ENCODE results near the gene RASAL2. TPM values are rescaled to one million over a fixed set of nuclear protein-coding genes. Genes with fewer than 3 reads are reported as not detected.
A peak's percentile ranks its signal among the peaks of the same experiment; 100 is the strongest.

The RASAL2 gene
- total RNA-seq, 3 donors from 2014 or later: 28.5 to 41.0 (median 40.5) TPM

- H3K27me3 ChIP-seq: no peaks in the 10 kb centered on the region
- no peaks in the 10 kb centered on the region for H3K9me3 ChIP-seq
- no peak overlapping the region for H3K4me3 ChIP-seq
- TF ChIP-seq CTCF (IDR thresholded peaks at IDR 0.05) (no peak), POLR2AphosphoS5 (IDR thresholded peaks at IDR 0.05) (no peak), POLR2A (IDR thresholded peaks at IDR 0.05) (no peak)
- intact Hi-C loops (cut with DNase I; ENCODE audit: low total_unique reads): no loop called here
- peak overlapping the region in 1 of 2 donors; percentile 1 for H3K27ac ChIP-seq
- DNase-seq (ENCODE audit: low spot score in 2 of 2): no peak
- H3K4me1 ChIP-seq: no peaks in the 10 kb centered on the region
- H3K36me3 ChIP-seq: no peaks in the 10 kb centered on the region
Observed at GRCh38 chr1:178485541-178485981, 391.7 kb downstream of the RASAL2 start.

DNA sequence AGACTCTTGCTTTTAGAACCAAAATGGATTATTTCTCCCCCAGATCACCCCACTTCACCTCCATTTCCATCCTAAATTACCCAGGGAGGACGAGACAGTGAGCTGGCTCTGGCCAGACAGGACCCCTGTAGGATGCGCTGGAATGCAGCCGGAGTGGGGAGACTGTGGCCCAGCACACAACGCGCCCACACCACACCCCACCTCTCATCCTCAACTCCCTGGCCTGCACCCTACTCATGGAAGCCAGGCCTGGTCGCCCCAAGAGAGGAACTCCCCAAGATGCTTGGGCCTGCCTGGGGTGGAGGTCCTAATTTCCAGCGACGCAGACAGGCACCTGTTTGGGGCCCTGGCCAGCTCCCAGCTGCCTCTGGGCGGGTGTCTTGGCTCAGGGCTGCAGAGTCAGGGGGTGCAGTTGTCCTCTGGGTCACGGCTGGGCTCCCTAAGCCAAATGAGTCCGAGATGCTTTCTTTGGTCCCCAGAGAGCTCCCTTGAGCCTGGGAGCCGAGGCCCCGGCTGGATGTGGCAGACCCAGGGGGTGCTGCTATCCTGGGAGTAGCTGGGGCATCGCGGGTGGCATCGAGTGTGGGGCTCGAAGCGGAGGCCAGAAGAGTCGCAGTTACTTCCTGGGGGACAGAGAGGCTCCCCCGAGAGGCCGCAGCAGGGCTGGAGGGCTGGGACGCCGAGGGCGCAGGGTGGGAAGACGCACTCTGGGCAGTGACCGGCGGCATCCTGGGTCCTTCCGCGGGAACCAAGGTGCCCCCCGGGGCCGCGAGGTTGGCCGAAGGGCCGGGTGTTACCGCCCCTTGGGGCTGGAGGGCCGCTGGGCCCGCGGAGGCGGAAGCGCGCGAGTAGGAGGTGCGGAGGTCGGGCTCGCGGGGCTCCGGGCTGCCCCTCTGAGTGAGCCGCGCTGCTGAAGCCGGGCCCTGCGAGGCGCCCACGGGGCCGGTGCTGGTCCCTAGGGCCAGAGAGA is 392.5 kb downstream of the RASAL2 start:
- intact Hi-C loops (cut with DNase I; ENCODE audit: low total_unique reads): no loop called here
- Histone ChIP-seq H3K36me3 (no peaks in the 10 kb centered on the region), H3K4me3 (peak overlapping the region; percentile 24 to 60 (median 33)), H3K4me1 (no peaks in the 10 kb centered on the region), H3K27ac (no peak overlapping the region), H3K27me3 (no peaks in the 10 kb centered on the region), H3K9me3 (no peaks in the 10 kb centered on the region)
- no peak for TF ChIP-seq POLR2AphosphoS5 (IDR thresholded peaks at IDR 0.05)
- no peak for TF ChIP-seq CTCF (IDR thresholded peaks at IDR 0.05)
- DNase-seq (ENCODE audit: low spot score in 2 of 2): no peak

GRCh38 chr1:178487070-178487615 is 393.2 kb downstream of the RASAL2 start:
- Histone ChIP-seq H3K9me3 (no peaks in the 10 kb centered on the region), H3K4me1 (no peaks in the 10 kb centered on the region), H3K36me3 (no peaks in the 10 kb centered on the region), H3K27ac (no peak overlapping the region), H3K4me3 (peak overlapping the region; percentile 24 to 60 (median 33)), H3K27me3 (no peaks in the 10 kb centered on the region)
- intact Hi-C loops (cut with DNase I; ENCODE audit: low total_unique reads): no loop called here
- TF ChIP-seq CTCF (IDR thresholded peaks at IDR 0.05) (no peak), POLR2A (IDR thresholded peaks at IDR 0.05) (no peak), POLR2AphosphoS5 (IDR thresholded peaks at IDR 0.05) (no peak)
- no peak for DNase-seq (ENCODE audit: low spot score in 2 of 2)

- H3K4me1 ChIP-seq: no peaks in the 10 kb centered on the region
- no peaks in the 10 kb centered on the region for H3K27me3 ChIP-seq
- H3K9me3 ChIP-seq: no peaks in the 10 kb centered on the region
- TF ChIP-seq CTCF (IDR thresholded peaks at IDR 0.05) (no peak), POLR2A (IDR thresholded peaks at IDR 0.05) (no peak), POLR2AphosphoS5 (IDR thresholded peaks at IDR 0.05) (no peak)
- H3K4me3 ChIP-seq: no peak overlapping the region
- no peak for DNase-seq (ENCODE audit: low spot score in 2 of 2)
- H3K36me3 ChIP-seq: no peaks in the 10 kb centered on the region
- H3K27ac ChIP-seq: no peak overlapping the region
- intact Hi-C loops (cut with DNase I; ENCODE audit: low total_unique reads): no loop called here
Observed at GRCh38 chr1:178488393-178488792, 394.5 kb downstream of the RASAL2 start.

DNA sequence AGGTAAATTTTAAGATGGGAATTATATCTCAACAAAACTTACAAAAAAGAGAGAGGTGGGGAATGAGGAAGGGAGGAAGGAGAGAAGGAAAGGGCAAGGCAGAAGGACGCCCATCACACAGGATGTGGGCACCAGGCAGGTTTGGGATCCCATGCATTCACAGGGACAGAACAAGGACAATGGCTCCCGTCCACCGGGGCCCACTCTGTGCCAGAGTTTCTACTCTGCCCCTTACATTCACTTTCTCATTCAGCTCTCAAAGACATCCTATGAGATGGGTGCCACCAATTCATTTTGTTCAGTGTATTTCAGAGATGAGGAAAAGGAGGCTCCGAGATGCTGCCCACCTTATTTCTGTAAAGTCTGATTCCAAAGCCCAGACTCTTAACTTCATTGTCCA is 395.5 kb downstream of the RASAL2 start:
- H3K36me3 ChIP-seq: no peaks in the 10 kb centered on the region
- intact Hi-C loops (cut with DNase I; ENCODE audit: low total_unique reads): no loop called here
- no peak for DNase-seq (ENCODE audit: low spot score in 2 of 2)
- no peaks in the 10 kb centered on the region for H3K27me3 ChIP-seq
- H3K27ac ChIP-seq: no peak overlapping the region
- no peak overlapping the region for H3K4me3 ChIP-seq
- TF ChIP-seq POLR2A (IDR thresholded peaks at IDR 0.05): no peak
- TF ChIP-seq POLR2AphosphoS5 (IDR thresholded peaks at IDR 0.05): no peak
- H3K4me1 ChIP-seq: no peaks in the 10 kb centered on the region
- no peaks in the 10 kb centered on the region for H3K9me3 ChIP-seq
